HCT116 (cell line): Measurements from ENCODE around the gene MSRB3. TPM values are rescaled to one million over a fixed set of nuclear protein-coding genes. Genes with fewer than 3 reads are reported as not detected.

Experiments used
- ATAC-seq: fragments of 200-7000 bp; cut with Tn5 transposase; 2 replicates; pipeline ENCODE4 v1.9.1; 2020; ENCODE audit warnings: mild to moderate bottlenecking, moderate library complexity
- BruUV-seq: library from RNA; stranded (reverse); fragments of 400-500 nt; replicated peaks from 2 replicates; lab custom pipeline; 2021; lab: Mats Ljungman, UMichigan
- CTCF ChIA-PET: fragments of 300-600 bp; sonication (Branson Sonifier 250); formaldehyde crosslinking; loops from one replicate; lab custom pipeline; 2021; ENCODE audit warnings: antibody characterized with exemption; lab: Charles Lee
- POLR2A ChIA-PET: fragments of 300-600, 350-600 bp; sonication (Branson Sonifier 250); formaldehyde crosslinking; loops from one replicate; lab custom pipeline; 2021; ENCODE audit warnings: antibody characterized with exemption; lab: Charles Lee
- RAD21 ChIA-PET, 2 experiments: fragments of 300-600 bp; sonication (Branson Sonifier 250); formaldehyde crosslinking; loops; one replicate each; lab custom pipeline; 2023; ENCODE audit warnings: low total read pairs in 2 of 2; ENCODE audit not compliant: uncharacterized antibody in 2 of 2, unreplicated experiment in 2 of 2, low non-redundant PET in 1 of 2; lab: Charles Lee
- DNase-seq: peaks from one replicate; pipeline ENCODE4 v3.0.0-alpha.2; 2010; ENCODE audit warnings: low read depth, low spot score
- H2AFZ ChIP-seq: fragments of 200-600 bp; shearing (Covaris generic), sonication (generic); 2 replicates; pipeline ENCODE4 v1.6.1; 2017; ENCODE audit warnings: low read depth, mixed run types, mixed read lengths, antibody characterized with exemption, low read length; ENCODE audit not compliant: poor library complexity, severe bottlenecking
- H3K27ac ChIP-seq: 2 replicates; pipeline ENCODE4 v1.5.1; 2012; ENCODE audit warnings: low read depth, low read length
- H3K27me3 ChIP-seq: fragments of 200-600 bp; sonication (generic); 2 replicates; pipeline ENCODE4 v1.6.1; 2016; ENCODE audit warnings: mixed run types, low read length, mixed read lengths; ENCODE audit not compliant: insufficient read depth
- H3K36me3 ChIP-seq, 2 experiments: fragments of 200-500 bp in 1 of 2; fragments of 200-600 bp in 1 of 2; sonication (Bioruptor generic) in 1 of 2; sonication (generic) in 1 of 2; 2 replicates each; pipeline versions ENCODE4 v1.5.1 to v1.6.1; 2014 to 2016; ENCODE audit warnings: low read length in 2 of 2, inconsistent platforms in 1 of 2, mixed read lengths in 1 of 2, mixed run types in 1 of 2; ENCODE audit not compliant: insufficient read depth in 2 of 2, control insufficient read depth in 1 of 2
- H3K4me1 ChIP-seq, 2 experiments: fragments of 200-600 bp in 1 of 2; sonication (generic) in 1 of 2; 2 replicates each; pipeline versions ENCODE4 v1.5.1 to v1.6.1; 2012 to 2017; ENCODE audit warnings: low read length in 2 of 2, inconsistent platforms in 1 of 2, mild to moderate bottlenecking in 1 of 2, mixed read lengths in 1 of 2, mixed run types in 1 of 2, moderate library complexity in 1 of 2; ENCODE audit not compliant: insufficient read depth in 2 of 2, control insufficient read depth in 1 of 2
- H3K4me2 ChIP-seq: fragments of 200-600 bp; sonication (generic); 2 replicates; pipeline ENCODE4 v1.6.1; 2017; ENCODE audit warnings: mixed run types, low read length, mixed read lengths
- H3K4me3 ChIP-seq, 2 experiments: fragments of 200-600 bp in 1 of 2; sonication (generic) in 1 of 2; replicated peaks in 1 of 2; 2 replicates each; pipeline ENCODE4 v1.5.1; 2011 to 2016; ENCODE audit warnings: low read length in 2 of 2, control low read depth in 1 of 2, low read depth in 1 of 2, mild to moderate bottlenecking in 1 of 2, mixed read lengths in 1 of 2, mixed run types in 1 of 2
- H3K79me2 ChIP-seq: fragments of 200-600 bp; sonication (generic); 2 replicates; pipeline ENCODE4 v1.6.1; 2017; ENCODE audit warnings: mild to moderate bottlenecking, mixed run types, low read length, moderate library complexity, mixed read lengths; ENCODE audit not compliant: insufficient read depth
- H3K9ac ChIP-seq: fragments of 200-600 bp; sonication (generic); 2 replicates; pipeline ENCODE4 v1.6.1; 2016; ENCODE audit warnings: low read length, mixed read lengths
- H3K9me2 ChIP-seq: fragments of 200-600 bp; sonication (generic), shearing (Covaris generic); 2 replicates; pipeline ENCODE4 v1.6.1; 2017; ENCODE audit warnings: mixed run types, mild to moderate bottlenecking, moderate library complexity; ENCODE audit not compliant: insufficient read depth
- H3K9me3 ChIP-seq, 2 experiments: fragments of 200-500 bp in 1 of 2; fragments of 200-600 bp in 1 of 2; sonication (Bioruptor generic) in 1 of 2; sonication (generic) in 1 of 2; 2 replicates each; pipeline ENCODE4 v1.6.1; 2014 to 2017; ENCODE audit warnings: low read length in 2 of 2, mixed read lengths in 2 of 2, inconsistent platforms in 1 of 2, low read depth in 1 of 2, mild to moderate bottlenecking in 1 of 2, mixed run types in 1 of 2, moderate library complexity in 1 of 2; ENCODE audit not compliant: control insufficient read depth in 1 of 2, insufficient read depth in 1 of 2
- H4K20me1 ChIP-seq: fragments of 200-600 bp; sonication (generic), shearing (Covaris generic); 2 replicates; pipeline ENCODE4 v1.6.1; 2017; ENCODE audit warnings: mixed run types, mild to moderate bottlenecking, moderate library complexity; ENCODE audit not compliant: insufficient read depth
- CEBPB ChIP-seq: IDR thresholded peaks from 2 replicates; pipeline ENCODE4 v1.6.1; 2012; ENCODE audit warnings: low read depth
- EGR1 ChIP-seq: IDR thresholded peaks from 2 replicates; pipeline ENCODE4 v1.6.1; 2012; ENCODE audit warnings: low read depth
- EZH2phosphoT487 ChIP-seq: fragments of 200-600 bp; IDR thresholded peaks from 2 replicates; pipeline ENCODE4 v1.6.1; 2018; ENCODE audit warnings: antibody characterized with exemption, borderline replicate concordance
- FOSL1 ChIP-seq: IDR thresholded peaks from 2 replicates; pipeline ENCODE4 v1.6.1; 2012; ENCODE audit warnings: low read depth
- POLR2A ChIP-seq: IDR thresholded peaks from 2 replicates; pipeline ENCODE4 v1.7.0; 2011; ENCODE audit warnings: borderline replicate concordance; ENCODE audit not compliant: insufficient read depth, insufficient read length; ENCODE audit errors: extremely low read depth
- SRF ChIP-seq: IDR thresholded peaks from 2 replicates; pipeline ENCODE4 v1.6.1; 2012; ENCODE audit warnings: low read depth
- ZFX ChIP-seq: fragments of 450-650 bp; IDR thresholded peaks from 2 replicates; pipeline ENCODE4 v1.6.1; 2017
- ZNF274 ChIP-seq: fragments of 200-500 bp; sonication (Bioruptor generic); IDR thresholded peaks from 2 replicates; pipeline ENCODE4 v1.6.1; 2014; ENCODE audit warnings: mild to moderate bottlenecking, low read depth, low read length, inconsistent platforms
- intact Hi-C: fragments of 100-400 bp; cut with micrococcal nuclease; formaldehyde crosslinking; loops from 2 replicates; pipeline ENCODE4 v1.10.0; 2022
- total RNA-seq: library from RNA; stranded (reverse); gene quantifications from one replicate; pipeline ENCODE4 v1.2.1, GENCODE V29; 2021; ENCODE audit not compliant: unreplicated experiment
- TF ChIP-seq, protein P1 (sequence below): IDR thresholded peaks from 2 replicates; pipeline ENCODE4 v1.6.1; 2012
- TF ChIP-seq, protein P2 (sequence below): IDR thresholded peaks from 2 replicates; pipeline ENCODE4 v1.6.1; 2012; ENCODE audit warnings: low read depth

The MSRB3 gene
- total RNA-seq, 1 experiment from 2014 or later, result 8.2 TPM

DNA sequence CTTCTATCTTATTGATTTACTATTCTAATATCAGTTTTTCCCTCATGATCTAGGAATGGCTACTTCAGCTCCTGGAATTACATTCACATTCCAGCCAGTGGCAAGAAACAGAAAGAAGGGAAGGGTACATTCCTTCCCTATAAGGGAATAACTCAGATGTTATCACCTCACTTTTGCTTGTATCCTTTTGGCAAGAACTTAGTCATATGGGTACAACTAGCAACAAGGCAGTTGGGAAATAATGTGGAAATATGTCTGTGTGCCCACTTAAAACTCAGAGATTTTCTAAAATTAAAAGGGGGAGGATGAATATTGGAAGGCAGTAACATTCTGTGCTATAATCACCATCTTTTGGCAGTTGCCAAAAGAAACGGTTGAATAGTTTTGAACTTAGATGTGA, 85.6 kb downstream of the MSRB3 start:
- ChIA-PET RAD21 (no interaction called here), CTCF (no interaction called here), POLR2A (no interaction called here)
- Histone ChIP-seq H3K9ac (no peak overlapping the region), H2AFZ (no peak overlapping the region), H3K27ac (no peak overlapping the region), H3K27me3 (no peaks in the 10 kb centered on the region), H4K20me1 (no peaks in the 10 kb centered on the region), H3K9me2 (no peaks in the 10 kb centered on the region), H3K4me2 (no peak overlapping the region), H3K36me3 (no peaks in the 10 kb centered on the region), H3K4me1 (peaks cover 0 to 12% of the 10 kb centered on the region in 2 experiments; a peak in 1 of 4 replicates), H3K9me3 (no peaks in the 10 kb centered on the region), H3K79me2 (no peaks in the 10 kb centered on the region), H3K4me3 (no peak overlapping the region)
- intact Hi-C loops, result no loop called here
- DNase-seq (no peak), ATAC-seq (no peak)
- BruUV-seq, result no TSS peak
- TF ChIP-seq EGR1 (no peak), ZFX (no peak)

DNA sequence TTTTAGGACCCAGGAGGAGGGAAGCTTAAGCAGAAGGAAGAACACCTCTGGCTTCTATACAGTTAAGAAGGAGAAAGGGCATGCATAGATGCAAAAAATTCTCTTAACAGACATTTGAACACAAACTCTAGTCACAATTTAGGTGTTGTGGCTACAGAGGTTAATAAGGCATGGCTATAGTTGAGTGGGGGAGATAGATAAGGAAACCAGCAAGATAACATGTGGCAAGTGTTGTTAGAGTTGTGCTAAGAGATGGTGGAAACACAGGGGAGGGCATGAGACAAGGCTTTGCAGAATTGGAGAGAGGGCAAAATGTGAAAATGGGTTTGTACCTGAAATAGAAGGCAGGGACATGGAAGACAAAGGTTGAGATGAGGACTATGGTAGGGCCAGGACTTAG, 88.9 kb downstream of the MSRB3 start:
- no peaks in the 10 kb centered on the region for H4K20me1 ChIP-seq
- no peak overlapping the region for H3K9ac ChIP-seq
- DNase-seq (no peak), ATAC-seq (no peak)
- no peak overlapping the region for H3K4me2 ChIP-seq
- no peak overlapping the region for H2AFZ ChIP-seq
- no peaks in the 10 kb centered on the region for H3K36me3 ChIP-seq
- no TSS peak for BruUV-seq
- TF ChIP-seq, protein P1, sequence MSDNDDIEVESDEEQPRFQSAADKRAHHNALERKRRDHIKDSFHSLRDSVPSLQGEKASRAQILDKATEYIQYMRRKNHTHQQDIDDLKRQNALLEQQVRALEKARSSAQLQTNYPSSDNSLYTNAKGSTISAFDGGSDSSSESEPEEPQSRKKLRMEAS, result no peak
- TF ChIP-seq, protein P2, sequence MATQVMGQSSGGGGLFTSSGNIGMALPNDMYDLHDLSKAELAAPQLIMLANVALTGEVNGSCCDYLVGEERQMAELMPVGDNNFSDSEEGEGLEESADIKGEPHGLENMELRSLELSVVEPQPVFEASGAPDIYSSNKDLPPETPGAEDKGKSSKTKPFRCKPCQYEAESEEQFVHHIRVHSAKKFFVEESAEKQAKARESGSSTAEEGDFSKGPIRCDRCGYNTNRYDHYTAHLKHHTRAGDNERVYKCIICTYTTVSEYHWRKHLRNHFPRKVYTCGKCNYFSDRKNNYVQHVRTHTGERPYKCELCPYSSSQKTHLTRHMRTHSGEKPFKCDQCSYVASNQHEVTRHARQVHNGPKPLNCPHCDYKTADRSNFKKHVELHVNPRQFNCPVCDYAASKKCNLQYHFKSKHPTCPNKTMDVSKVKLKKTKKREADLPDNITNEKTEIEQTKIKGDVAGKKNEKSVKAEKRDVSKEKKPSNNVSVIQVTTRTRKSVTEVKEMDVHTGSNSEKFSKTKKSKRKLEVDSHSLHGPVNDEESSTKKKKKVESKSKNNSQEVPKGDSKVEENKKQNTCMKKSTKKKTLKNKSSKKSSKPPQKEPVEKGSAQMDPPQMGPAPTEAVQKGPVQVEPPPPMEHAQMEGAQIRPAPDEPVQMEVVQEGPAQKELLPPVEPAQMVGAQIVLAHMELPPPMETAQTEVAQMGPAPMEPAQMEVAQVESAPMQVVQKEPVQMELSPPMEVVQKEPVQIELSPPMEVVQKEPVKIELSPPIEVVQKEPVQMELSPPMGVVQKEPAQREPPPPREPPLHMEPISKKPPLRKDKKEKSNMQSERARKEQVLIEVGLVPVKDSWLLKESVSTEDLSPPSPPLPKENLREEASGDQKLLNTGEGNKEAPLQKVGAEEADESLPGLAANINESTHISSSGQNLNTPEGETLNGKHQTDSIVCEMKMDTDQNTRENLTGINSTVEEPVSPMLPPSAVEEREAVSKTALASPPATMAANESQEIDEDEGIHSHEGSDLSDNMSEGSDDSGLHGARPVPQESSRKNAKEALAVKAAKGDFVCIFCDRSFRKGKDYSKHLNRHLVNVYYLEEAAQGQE, result no peak
- TF ChIP-seq CEBPB, result no peak
- TF ChIP-seq EZH2phosphoT487, result no peak
- TF ChIP-seq ZNF274, result no peak
- TF ChIP-seq POLR2A, result no peak
- TF ChIP-seq FOSL1, result no peak
- TF ChIP-seq SRF, result no peak
- no peak overlapping the region for H3K4me3 ChIP-seq
- ChIA-PET RAD21 (no interaction called here), POLR2A (no interaction called here), CTCF (no interaction called here)
- peaks cover 0 to 6% of the 10 kb centered on the region in 2 experiments; a peak in 1 of 4 replicates for H3K4me1 ChIP-seq
- H3K27ac ChIP-seq, result no peak overlapping the region
- no peaks in the 10 kb centered on the region for H3K9me3 ChIP-seq
- no peaks in the 10 kb centered on the region for H3K9me2 ChIP-seq
- intact Hi-C loops, result no loop called here
- H3K27me3 ChIP-seq, result no peaks in the 10 kb centered on the region
- no peaks in the 10 kb centered on the region for H3K79me2 ChIP-seq
